Iris pigment epithelial cell (primary cell): Measurements from ENCODE around the gene STUM.
A peak's percentile ranks its signal among the peaks of the same experiment; 100 is the strongest.
"Not testable (repeated sequence)": the region's sequence is repeated elsewhere in the genome, so short reads cannot be mapped to it uniquely, and the experiment has no call there.

Source experiments
- DNase-seq: peaks from one replicate; pipeline ENCODE4 v3.0.0-alpha.2; 2011; ENCODE audit warnings: low read depth

Gene STUM, protein sequence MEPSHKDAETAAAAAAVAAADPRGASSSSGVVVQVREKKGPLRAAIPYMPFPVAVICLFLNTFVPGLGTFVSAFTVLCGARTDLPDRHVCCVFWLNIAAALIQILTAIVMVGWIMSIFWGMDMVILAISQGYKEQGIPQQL

DNA sequence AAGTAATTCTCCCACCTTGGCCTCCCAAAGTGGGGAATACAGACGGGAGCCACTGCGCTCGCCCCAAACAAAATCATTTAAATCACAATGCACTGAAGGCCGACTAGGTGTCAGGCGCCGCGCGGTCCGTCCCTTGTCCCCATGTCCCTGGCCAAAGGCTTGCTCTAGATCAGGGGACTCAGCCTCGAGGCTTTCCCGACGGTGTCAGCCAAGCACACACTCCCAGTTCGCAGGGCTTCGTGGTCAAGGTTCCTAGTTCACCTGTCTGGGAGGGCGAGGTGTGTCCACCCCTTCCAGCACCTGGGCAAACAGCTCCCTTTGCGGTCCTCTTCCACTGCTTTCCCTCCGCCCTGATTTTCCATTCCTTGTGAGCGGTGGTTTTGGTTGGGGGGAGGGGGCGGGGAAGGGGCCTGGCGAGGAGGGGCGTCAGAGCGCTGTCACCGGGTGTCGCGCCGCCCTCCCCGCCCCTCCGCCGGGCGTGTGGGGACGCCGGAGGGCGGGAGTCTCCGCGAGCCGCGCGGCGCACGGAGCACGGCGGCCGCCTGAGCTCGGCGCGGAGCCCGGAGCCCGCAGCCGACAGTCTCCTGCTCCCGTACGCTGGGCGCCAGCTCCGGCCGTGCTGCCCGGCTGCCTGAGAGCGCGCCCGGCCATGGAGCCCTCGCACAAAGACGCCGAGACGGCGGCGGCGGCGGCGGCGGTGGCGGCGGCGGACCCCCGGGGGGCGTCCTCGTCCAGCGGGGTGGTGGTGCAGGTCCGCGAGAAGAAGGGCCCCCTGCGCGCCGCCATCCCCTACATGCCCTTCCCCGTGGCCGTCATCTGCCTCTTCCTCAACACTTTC, at the start of gene STUM:
TSS of gene STUM (plus strand) at position 509 of the 838 bp plus-strand sequence. CDS start at position 650, 141 bp downstream.
- DNase-seq = peak; percentile 36

DNA sequence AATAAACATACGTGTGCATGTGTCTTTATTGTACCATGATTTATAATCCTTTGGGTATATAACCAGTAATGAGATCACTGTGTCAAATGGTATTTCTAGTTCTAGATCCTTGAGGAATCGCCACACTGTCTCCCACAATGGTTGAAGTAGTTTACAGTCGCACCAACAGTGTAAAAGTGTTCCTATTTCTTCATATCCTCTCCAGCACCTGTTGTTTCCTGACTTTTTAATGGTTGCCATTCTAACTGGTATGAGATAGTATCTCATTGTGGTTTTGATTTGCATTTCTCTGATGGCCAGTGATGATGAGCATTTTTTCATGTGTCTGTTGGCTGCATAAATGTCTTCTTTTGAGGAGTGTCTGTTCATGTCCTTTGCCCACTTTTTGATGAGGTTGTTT, 48.9 kb upstream of the STUM start:
- not testable (repeated sequence) for DNase-seq

DNA sequence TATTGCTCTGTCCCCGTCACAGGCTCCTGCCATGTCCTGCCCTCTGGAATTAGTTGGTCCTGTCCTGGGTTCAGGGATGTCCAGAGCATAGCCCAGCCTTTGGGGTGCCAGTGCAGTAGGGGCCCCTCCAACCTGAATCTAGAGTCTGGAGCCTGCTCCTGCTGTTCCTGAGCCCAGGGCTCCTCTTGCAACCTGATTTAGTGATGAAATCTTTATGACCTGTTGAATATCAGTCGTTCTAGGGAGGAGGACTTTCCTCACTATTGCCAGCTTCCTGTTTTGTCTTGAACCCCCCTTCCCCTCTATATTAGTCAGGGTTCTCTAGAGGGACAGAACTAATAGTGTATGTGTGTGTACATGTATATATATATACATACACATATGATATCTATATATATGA, 42.5 kb upstream of the STUM start:
- no peak for DNase-seq

DNA sequence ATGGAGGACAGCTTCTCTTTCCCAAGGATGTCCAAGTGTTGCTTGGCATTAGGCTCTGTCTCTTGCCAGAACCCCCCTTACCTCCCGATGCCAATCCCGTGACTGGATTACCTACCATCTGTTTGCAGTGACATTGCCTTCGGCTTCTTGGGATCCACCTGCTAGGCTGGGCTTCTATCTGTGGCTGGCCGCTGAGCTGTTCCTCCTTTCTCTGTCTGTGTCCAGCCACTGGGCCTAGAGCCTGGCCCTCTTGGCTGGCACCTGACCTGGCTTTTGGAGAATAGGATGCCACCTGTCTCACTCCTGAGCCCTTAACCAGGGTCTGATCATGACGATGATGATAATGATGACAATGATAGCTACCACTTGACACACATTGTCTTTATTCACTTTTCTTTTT, 41.6 kb upstream of the STUM start:
- DNase-seq = no peak

DNA sequence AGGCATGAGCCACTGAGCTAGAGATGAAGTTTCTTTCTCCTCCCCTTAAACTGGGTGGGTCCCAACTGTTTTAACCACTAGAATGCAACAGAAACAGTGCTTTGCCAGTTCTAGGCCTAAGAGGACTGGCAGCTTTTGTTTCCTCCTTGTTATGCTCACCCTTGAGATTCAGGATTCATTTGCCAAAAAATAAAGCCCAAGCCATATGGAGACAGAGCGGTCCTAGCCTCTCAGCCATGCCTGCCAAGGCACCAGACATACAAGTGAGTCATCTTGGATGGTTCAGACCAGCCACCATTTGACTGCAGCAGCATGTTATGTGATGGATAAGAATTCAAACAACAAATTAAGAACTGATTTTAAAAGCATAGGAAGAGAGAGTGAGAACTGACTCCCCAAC, 38.1 kb upstream of the STUM start:
- DNase-seq = peak; percentile 30

DNA sequence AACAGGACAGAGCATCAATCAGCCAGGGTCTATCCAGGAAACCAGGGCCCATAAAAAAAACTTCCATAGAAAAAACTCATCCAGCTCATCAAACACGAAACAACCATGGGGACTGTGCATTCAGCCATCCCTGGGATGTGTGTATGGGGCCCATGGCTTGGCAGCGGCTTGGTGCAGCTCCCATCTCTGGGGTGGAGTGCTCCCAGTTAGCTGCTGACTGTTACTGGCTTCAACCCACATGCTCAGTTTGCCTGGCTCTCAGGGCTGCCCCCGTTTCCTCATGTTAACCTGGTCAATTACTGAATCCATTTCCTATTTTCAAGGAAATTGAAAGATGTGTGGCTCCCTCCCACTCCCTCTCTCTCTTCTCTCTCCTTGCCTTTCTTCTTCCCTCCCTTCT, 37.3 kb upstream of the STUM start:
- no peak for DNase-seq

DNA sequence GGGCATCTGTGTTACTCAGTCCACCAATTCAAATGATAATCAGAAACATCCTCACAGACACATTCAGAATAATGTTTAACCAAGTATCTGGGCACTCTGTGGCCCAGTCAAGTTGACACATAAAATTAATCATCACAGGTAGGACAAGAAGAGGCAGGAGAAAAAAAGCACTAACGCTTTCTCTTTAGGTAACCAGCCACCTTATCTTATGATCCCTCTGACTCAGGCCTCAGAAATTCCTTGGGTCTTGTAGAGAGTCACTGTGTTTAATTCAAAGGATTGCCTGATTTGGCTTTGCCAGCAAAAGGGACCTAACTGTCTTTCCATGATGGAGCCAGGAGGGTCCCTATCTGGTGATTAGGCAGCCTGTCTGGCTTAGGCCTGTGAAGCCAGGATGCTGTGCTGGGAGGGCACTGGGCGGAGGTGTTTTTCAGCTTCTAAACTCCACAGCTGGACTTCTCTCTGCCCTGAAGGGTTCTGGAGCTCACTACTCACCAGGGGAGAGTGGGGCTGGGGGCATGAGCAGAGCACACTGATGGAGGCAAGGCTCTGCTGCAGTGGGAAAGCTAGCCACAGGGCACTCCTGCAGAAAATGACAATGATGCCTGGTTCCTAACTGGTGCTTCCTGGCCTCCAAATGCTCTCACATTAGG, 36.4 kb upstream of the STUM start:
- DNase-seq = no peak

DNA sequence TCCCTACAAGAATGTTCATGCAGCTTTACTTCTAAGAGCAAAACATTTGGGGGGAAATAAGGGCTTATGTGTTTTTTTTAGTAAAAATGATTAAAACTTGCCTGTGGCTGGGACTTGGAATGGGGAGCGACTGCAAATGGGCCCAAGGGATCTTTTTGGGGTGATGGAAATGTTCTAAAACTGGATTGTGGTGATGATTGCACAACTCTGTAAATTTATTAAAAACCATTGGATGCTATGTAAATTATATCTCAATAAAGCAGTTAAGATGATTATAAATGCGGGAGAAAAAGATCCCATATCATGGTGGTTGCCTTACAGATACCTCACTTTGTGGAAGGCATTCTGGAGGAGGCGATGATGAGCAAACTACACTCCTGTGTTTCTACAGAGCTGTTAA, 30.2 kb upstream of the STUM start:
- DNase-seq = no peak

DNA sequence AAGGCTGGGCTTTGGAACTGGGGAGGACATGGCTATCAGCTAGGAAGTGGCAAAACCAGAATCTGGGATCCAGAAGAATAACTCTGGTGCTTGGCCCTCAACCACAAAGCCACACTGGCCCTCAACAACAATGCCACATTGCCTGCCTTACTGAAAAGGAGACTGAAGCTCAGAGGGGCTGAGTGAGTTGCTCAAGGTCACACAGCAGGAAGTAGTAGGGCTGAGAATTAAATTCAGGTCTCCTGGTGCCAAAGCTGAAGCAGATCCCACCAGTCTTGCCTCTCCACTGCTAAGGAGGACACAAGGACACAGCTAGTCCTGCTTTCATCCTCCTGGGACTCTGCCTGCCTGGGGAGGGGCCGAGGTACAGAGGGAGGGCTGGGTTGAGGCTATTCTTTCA, 29.4 kb upstream of the STUM start:
- DNase-seq = no peak

DNA sequence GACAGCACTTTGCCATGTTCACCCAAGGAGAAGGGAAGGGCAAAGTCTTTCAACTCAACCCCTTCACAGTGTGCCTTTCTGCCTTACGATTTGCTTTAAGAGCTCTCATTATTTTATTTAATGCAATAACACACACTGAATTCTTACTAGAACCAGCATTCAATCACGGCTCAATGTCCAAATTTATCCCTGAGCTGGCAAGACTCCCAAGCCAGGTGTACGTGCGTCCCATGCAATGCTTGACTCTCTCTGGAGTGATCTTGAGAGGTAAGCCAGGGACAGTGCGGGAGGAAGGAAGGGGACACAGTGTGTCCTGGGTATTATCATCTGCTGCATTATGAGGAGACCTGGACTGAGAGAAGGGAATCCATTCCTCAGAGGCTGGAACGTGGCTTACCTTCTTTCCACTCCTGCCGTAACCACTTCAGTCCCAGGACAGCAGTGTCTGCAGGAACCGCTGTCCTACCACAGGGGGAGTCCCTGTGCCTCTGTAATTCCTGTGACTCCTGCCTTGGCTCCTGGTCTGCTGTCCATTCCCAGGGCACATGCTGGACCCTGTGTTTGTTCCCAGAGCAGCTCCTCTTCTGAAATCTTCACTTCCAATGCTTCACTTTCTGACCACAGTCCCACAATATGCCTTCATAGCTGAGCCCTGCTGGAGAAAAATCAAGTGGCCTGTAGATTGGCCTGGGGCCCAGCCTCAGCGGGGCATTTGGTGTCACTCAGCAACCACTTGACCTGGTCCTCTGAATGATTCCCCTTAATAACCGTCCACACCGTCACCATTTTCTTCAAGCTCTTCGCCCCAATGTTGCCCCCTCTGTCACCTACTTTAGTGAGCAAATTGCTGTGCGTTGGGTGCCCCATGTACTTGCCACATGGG, 28.6 kb upstream of the STUM start:
- DNase-seq = no peak

DNA sequence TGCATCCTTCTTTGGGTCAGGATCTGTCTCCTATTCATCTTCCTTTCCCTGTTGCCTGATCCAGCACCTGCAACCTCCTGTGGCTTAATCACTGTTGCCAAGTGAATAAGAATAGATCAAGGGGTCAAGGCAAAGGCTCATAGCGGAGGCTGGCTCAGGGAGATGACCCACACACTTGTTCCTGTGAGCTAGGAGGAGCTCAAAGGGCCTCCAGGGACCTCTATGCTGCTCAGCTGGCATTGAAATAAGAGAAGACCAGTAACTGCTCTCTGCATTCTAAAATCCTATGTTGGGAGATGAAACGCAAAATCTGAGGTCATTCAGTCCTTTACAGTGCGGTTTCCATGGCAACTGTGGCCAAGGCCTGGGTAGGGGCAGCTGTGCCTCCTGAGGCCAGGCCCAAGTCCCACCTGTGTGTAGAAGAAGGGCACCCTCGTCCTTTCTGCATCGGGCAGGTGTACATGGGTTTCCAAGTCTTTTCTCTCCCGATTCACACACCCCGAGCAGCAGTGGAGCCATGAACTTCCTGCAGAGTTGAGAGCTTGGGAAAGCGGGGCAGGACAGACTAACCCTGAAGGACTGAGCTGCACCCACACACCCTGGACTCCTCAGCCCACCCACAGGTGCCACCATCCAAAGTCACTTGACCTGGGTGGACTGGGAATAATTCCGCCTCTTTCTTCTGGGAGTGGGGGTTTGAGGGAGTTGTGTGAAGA, 27.8 kb upstream of the STUM start:
- DNase-seq = no peak

DNA sequence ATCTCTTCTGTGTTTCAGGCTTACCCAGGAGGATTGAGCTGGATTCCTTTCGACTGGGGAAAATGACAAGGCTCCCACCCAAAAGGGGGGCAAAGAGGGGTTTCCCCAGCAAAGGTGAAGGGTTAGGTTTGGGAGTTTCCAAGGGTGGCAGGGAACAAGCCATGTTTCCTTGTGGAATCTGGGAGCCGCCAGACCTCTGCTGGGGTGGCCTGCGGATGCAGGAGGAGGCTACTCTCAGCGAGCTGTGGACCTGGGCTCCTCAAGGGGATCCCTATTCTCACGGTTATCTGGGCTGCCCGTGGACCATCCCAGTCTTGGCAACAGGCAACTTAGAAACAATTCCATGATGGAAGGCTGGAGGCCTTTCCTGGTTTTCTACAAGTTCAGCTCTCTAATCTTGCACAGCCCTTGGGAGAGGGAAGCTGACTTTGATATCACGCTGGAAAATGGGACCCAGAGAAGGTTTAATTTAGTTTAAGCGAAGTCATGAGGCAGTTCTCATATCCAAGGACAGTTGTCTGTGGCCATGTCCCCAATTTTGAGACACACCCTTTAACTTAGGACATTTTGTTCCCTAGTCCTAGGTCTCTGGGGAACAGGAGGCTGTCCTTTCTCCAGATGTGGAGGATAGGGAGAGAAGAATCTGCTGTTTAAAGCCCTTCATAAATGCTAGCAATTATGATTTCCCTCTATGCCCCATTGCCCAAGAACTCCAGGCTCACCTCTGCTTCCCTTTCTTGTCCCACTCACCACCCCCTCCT, 24.7 kb upstream of the STUM start:
- no peak for DNase-seq

DNA sequence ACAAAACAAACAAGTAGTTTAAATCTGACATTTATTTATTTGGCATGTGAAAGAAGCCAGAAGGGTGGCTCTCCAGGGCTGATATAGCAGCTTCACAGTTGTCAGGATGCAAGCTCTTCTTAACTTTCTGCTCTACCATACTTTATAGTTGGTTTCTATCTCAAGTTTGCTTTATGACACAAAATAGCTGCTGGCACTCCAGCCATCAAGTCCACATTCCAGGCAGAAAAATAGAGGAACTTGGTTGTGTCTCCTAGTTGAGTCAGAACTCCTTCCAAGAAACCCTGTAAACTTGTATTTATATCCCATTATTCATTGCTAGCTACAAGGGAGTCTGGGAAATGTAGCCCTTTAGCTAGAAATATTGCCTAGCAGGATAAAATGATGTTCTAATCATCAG, 24.0 kb upstream of the STUM start:
- no peak for DNase-seq

DNA sequence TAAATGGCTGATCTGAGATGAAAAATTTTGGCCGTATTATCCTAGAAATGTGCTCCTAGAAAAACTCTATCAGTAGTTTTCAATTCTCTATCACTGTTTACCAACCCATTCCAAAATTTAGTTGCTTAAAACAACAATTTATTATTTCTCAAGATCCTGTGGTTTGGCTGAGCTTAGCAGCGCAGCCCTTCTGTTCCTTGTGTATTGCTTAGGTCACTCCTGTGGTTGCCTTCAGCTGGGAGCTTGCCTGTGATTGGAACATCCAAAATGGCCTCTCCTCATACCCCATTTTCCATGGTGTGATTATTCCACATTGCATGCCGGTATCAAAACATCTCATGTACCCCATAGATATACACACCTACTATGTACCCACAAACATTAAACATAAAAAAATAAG, 22.8 kb upstream of the STUM start:
- DNase-seq = peak; percentile 78

DNA sequence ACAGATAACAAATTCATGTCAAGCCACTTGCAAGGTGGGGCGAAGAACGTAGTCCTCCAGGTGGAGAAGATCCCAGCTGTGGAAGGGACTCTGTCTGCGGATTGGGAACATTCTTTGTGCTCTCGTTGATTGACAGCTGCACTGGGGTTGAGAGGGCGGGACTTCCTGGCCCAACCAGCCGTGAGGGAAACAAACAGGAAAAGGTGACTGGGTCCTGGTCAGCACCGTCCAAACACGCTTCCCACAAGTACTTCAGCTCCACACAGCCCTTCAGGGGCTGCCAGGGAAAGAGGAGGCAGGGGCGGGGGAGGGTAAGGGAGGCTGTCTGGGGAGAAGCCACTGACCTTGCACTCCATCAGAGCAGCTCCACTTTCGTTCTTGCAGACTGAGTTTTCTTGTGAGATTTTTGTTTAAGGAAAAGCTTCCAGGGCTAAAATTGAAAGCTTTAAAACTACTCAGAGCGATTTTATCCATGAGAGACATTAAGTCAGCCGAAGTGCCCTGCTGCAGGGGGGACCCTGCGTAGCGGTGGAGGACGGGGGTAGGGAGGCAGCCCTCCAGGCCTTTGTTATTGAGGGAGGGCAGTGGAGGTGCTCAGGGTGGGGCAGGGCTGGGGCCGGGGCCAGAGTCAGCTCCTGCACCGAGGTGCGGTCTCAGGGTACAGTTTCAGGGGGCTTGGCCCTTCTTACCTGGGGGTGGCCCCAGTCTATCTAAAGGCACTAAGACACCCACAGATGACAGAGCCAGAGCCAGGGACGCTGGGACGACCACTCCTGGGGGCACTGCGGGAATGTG, 21.6 kb upstream of the STUM start:
- peak; percentile 46 for DNase-seq

DNA sequence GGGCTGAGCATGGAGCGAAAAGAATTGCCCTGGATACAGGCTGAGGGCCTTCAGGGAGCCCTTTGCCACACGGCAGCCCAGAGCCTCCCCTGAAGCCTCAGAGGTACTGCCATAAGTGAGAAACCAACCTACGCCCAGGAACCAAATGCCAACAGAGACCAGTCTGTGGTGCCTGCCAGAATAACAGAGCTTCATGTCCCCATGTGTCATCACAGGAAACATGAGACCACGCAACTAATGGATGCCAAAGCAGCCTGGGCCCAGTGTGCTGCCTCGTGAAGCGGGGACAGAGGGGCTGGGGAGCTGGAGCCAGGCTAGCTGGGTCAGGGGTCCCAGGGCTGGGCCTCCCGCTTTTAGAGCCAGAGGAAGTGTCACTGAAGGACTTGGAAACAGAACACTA, 18.7 kb upstream of the STUM start:
- no peak for DNase-seq

DNA sequence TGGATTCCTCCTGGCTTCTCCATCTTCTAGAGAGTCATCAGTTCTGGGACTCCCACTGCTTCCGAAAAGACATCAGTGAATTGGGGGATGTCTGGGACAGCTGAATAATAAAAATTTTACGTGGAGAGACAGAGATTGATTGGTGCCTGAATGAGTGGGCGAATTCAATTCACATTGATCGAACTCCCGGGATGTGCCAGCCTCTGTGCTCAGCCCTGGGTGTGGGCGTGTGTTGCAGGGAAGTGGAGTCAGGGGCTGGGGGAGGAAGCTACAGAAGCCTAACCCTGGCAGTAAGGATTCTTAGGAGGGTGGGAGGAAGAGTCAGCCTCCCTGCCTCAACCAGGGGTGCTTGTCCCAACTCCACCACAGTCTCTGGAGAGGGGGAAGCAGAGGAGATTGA, 18.0 kb upstream of the STUM start:
- no peak for DNase-seq

DNA sequence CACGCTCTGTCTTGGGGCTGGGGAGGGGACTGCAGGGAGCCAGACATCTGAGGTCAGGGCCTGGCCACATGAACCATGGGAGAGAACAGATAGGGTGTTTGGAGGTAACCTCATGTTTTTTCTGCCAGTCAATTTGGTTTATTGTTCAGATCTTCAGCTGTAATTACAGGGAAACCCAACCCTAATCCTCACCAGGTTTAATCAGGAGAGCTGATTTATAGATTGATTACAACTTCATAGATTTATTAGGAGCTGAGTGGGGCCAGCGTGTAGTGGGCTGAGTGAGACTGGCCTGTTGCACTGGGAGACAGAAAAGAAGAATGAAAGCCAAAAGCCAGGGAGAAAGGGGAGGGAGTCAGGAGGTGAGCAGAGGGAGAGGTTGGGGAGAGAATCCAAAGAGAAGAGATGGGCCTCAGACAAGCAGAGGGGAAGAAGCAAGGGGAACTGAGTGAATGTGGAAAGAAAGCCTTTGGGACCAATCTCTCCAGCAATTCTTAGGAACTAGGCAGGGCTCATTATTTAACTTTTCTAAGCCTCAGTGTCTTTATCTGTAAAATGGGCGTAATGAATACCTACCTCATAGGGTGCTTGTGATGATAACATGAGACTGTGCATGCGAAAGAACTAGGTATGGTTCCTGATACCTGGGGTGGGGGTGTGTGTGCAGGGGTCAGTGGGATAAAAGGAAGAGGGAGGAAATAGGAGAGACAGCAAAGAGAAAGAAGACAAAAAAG, 17.0 kb upstream of the STUM start:
- no peak for DNase-seq

DNA sequence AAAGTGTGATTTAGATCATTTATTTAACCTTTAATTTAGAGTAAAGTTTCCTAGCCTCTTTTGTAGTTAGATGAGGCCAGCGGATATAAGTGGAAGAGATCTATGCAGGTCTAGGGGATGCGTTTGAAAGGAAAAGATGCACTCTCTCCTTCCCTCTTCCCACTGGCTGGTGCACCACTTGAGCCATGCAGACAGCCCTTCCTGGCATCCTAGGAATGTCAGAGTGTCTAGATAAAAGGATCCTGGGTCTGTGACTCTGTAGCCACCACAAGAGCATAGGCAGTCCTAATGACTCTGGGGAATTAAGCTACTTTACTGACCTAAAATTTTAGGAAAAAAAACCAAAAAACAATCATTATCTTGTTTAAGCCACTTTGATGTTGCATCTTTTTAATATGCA, 16.0 kb upstream of the STUM start:
- no peak for DNase-seq
